GM08714 (cell line): ENCODE measurements around the gene USP32.
A peak's percentile ranks its signal among the peaks of the same experiment; 100 is the strongest.
"Not testable (repeated sequence)": the region's sequence is repeated elsewhere in the genome, so short reads cannot be mapped to it uniquely, and the experiment has no call there.

Source experiments
- H3K4me3 ChIP-seq: fragments of 200-500 bp; sonication (Bioruptor generic); 2 replicates; pipeline ENCODE4 v1.5.1; 2014; ENCODE audit warnings: mild to moderate bottlenecking, low read length, inconsistent platforms
- ZNF274 ChIP-seq: IDR thresholded peaks from 2 replicates; pipeline ENCODE4 v1.6.1; 2012; ENCODE audit warnings: mild to moderate bottlenecking, low read depth, low read length

The USP32 gene

GRCh38 chr17:60421273-60422161 is 29.6 kb upstream of the USP32 start:
- no peak for TF ChIP-seq ZNF274
- H3K4me3 ChIP-seq, result peak overlapping the region; percentile 39; the same call in 1 of the 2 replicates

- not testable (repeated sequence) for H3K4me3 ChIP-seq
Observed at GRCh38 chr17:60419875-60420274, 27.9 kb upstream of the USP32 start.

GRCh38 chr17:60419003-60419402 is 27.1 kb upstream of the USP32 start:
- H3K4me3 ChIP-seq, result not testable (repeated sequence)

- H3K4me3 ChIP-seq, result no peak overlapping the region
- no peak for TF ChIP-seq ZNF274
Observed at GRCh38 chr17:60416368-60416925, 24.5 kb upstream of the USP32 start.

- H3K4me3 ChIP-seq, result no peak overlapping the region
- TF ChIP-seq ZNF274, result no peak
Observed at GRCh38 chr17:60415146-60415545, 23.2 kb upstream of the USP32 start.

- no peak for TF ChIP-seq ZNF274
Observed at GRCh38 chr17:60412701-60413100, 20.8 kb upstream of the USP32 start.

GRCh38 chr17:60410001-60410400 is 18.1 kb upstream of the USP32 start:
- no peak for TF ChIP-seq ZNF274
- H3K4me3 ChIP-seq, result no peak overlapping the region

More at GRCh38 chr17:60412701-60413100, 20.8 kb upstream of the USP32 start:
- no peak overlapping the region for H3K4me3 ChIP-seq

- TF ChIP-seq ZNF274, result no peak
- no peak overlapping the region for H3K4me3 ChIP-seq
Observed at GRCh38 chr17:60406887-60407286, 15.0 kb upstream of the USP32 start.

GRCh38 chr17:60403962-60404361 is 12.0 kb upstream of the USP32 start:
- no peak overlapping the region for H3K4me3 ChIP-seq
- TF ChIP-seq ZNF274, result no peak

GRCh38 chr17:60403523-60403810 is 11.5 kb upstream of the USP32 start:
- H3K4me3 ChIP-seq, result no peak overlapping the region
- TF ChIP-seq ZNF274, result no peak

GRCh38 chr17:60401819-60402218 is 9.9 kb upstream of the USP32 start:
- no peak overlapping the region for H3K4me3 ChIP-seq

GRCh38 chr17:60398227-60398959 is 6.5 kb upstream of the USP32 start:
- H3K4me3 ChIP-seq, result no peak overlapping the region; the same call in 1 of the 2 replicates
- no peak for TF ChIP-seq ZNF274

More at GRCh38 chr17:60401819-60402218, 9.9 kb upstream of the USP32 start:
- TF ChIP-seq ZNF274, result no peak

- no peak overlapping the region for H3K4me3 ChIP-seq
- TF ChIP-seq ZNF274, result no peak
Observed at GRCh38 chr17:60396412-60396811, 4.5 kb upstream of the USP32 start.

GRCh38 chr17:60395508-60396065 is 3.7 kb upstream of the USP32 start:
- no peak for TF ChIP-seq ZNF274

More at GRCh38 chr17:60395508-60396065, 3.7 kb upstream of the USP32 start:
- H3K4me3 ChIP-seq, result no peak overlapping the region
